ENCODE data around the gene IDH3G. TPM values are rescaled to one million over a fixed set of nuclear protein-coding genes. Genes with fewer than 3 reads are reported as not detected.

IDH3G gene
- total RNA-seq, 6 experiments from 2014 or later, result 19.4 to 70.1 (median 27.4) TPM

GRCh38 chrX:153736071-153736820 lies 57.9 kb downstream of the IDH3G start:
- TF ChIP-seq, protein P1, sequence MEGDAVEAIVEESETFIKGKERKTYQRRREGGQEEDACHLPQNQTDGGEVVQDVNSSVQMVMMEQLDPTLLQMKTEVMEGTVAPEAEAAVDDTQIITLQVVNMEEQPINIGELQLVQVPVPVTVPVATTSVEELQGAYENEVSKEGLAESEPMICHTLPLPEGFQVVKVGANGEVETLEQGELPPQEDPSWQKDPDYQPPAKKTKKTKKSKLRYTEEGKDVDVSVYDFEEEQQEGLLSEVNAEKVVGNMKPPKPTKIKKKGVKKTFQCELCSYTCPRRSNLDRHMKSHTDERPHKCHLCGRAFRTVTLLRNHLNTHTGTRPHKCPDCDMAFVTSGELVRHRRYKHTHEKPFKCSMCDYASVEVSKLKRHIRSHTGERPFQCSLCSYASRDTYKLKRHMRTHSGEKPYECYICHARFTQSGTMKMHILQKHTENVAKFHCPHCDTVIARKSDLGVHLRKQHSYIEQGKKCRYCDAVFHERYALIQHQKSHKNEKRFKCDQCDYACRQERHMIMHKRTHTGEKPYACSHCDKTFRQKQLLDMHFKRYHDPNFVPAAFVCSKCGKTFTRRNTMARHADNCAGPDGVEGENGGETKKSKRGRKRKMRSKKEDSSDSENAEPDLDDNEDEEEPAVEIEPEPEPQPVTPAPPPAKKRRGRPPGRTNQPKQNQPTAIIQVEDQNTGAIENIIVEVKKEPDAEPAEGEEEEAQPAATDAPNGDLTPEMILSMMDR (IDR thresholded peaks at IDR 0.05), result no peak
- TF ChIP-seq POLR2A (IDR thresholded peaks at IDR 0.05), result no peak
- DNase-seq (no peak), ATAC-seq (no peak)
- WGBS (ENCODE audit: insufficient coverage, low coverage, low lambda C conversion rate, missing lambda C conversion rate), result 82% methylated on average over 12 of the region's 30 CpGs
- H3K9me3 ChIP-seq, result no peaks in the 10 kb centered on the region
- peaks cover 0 to 7% (median 0%) of the 10 kb centered on the region in 4 donors for H3K36me3 ChIP-seq
- no peak overlapping the region for H3K27ac ChIP-seq
- H3K27me3 ChIP-seq, result no peaks in the 10 kb centered on the region
- no peaks in the 10 kb centered on the region for H3K4me1 ChIP-seq
- intact Hi-C loops (cut with DNase I), result no loop called here
- H3K4me3 ChIP-seq, result no peak overlapping the region

Other genes starting within 250 kb of the IDH3G start
- 10 to 100 TPM in 2 of 6 experiments, 1 to 10 TPM in 4; 5.6 to 14.0 (median 7.5) TPM for gene CCNQ, start 195.2 kb downstream of the IDH3G start, total RNA-seq
- 1 to 10 TPM in 2 of 6 experiments, under 1 TPM in 4; 0.33 to 3.9 (median 0.69) TPM for gene DUSP9, start 147.2 kb downstream of the IDH3G start, total RNA-seq
- under 1 TPM in 1 of 6 experiments, not detected in 5; 0.86 TPM for gene PNCK, start 120.6 kb downstream of the IDH3G start, total RNA-seq
- 1 to 10 TPM; 1.6 to 9.2 (median 2.9) TPM for gene SLC6A8, start 106.4 kb downstream of the IDH3G start, total RNA-seq
- 100 to 1,000 TPM; 100 to 126 (median 107) TPM for gene BCAP31, start 70.0 kb downstream of the IDH3G start, total RNA-seq
- 10 to 100 TPM in 4 of 6 experiments, 1 to 10 TPM in 2; 8.0 to 20.8 (median 10.9) TPM for gene ABCD1, start 69.5 kb downstream of the IDH3G start, total RNA-seq
- 1 to 10 TPM in 3 of 6 experiments, under 1 TPM in 3; 0.55 to 1.7 (median 0.94) TPM for gene PLXNB3, start 30.1 kb downstream of the IDH3G start, total RNA-seq
- not detected for gene SRPK3, start 13.3 kb downstream of the IDH3G start, total RNA-seq
- gene SSR4, start 293 bp upstream of the IDH3G start, total RNA-seq, result 100 to 1,000 TPM; 150 to 221 (median 205) TPM
- gene PDZD4, start 36.2 kb upstream of the IDH3G start, total RNA-seq, result 1 to 10 TPM in 5 of 6 experiments, under 1 TPM in 1; 0.61 to 2.3 (median 1.5) TPM
- gene L1CAM, start 91.8 kb upstream of the IDH3G start, total RNA-seq, result under 1 TPM in 4 of 6 experiments, not detected in 2; 0.33 to 0.64 (median 0.47) TPM
- under 1 TPM in 1 of 6 experiments, not detected in 5; 0.31 TPM for gene AVPR2, start 110.3 kb upstream of the IDH3G start, total RNA-seq
- gene ARHGAP4, start 131.9 kb upstream of the IDH3G start, total RNA-seq, result 10 to 100 TPM in 2 of 6 experiments, 1 to 10 TPM in 4; 5.5 to 11.9 (median 8.7) TPM
- 10 to 100 TPM; 36.1 to 56.2 (median 39.7) TPM for gene NAA10, start 140.7 kb upstream of the IDH3G start, total RNA-seq
- gene RENBP, start 150.3 kb upstream of the IDH3G start, total RNA-seq, result 1 to 10 TPM; 2.2 to 9.1 (median 5.2) TPM
- 10 to 100 TPM; 15.2 to 32.5 (median 19.7) TPM for gene HCFC1, start 177.4 kb upstream of the IDH3G start, total RNA-seq
- gene TMEM187, start 178.4 kb upstream of the IDH3G start, total RNA-seq, result 10 to 100 TPM in 1 of 6 experiments, 1 to 10 TPM in 5; 3.8 to 10.3 (median 5.9) TPM
- gene IRAK1, start 225.5 kb upstream of the IDH3G start, total RNA-seq, result 10 to 100 TPM; 27.4 to 77.7 (median 41.4) TPM